ENCODE data around the gene ONECUT3.

GRCh38 chr19:1728816-1729567 is 24.3 kb upstream of the ONECUT3 start:
- TF ChIP-seq, protein P1, sequence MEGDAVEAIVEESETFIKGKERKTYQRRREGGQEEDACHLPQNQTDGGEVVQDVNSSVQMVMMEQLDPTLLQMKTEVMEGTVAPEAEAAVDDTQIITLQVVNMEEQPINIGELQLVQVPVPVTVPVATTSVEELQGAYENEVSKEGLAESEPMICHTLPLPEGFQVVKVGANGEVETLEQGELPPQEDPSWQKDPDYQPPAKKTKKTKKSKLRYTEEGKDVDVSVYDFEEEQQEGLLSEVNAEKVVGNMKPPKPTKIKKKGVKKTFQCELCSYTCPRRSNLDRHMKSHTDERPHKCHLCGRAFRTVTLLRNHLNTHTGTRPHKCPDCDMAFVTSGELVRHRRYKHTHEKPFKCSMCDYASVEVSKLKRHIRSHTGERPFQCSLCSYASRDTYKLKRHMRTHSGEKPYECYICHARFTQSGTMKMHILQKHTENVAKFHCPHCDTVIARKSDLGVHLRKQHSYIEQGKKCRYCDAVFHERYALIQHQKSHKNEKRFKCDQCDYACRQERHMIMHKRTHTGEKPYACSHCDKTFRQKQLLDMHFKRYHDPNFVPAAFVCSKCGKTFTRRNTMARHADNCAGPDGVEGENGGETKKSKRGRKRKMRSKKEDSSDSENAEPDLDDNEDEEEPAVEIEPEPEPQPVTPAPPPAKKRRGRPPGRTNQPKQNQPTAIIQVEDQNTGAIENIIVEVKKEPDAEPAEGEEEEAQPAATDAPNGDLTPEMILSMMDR (IDR thresholded peaks at IDR 0.05; ENCODE audit: low read depth, low read length), result no peak
- TF ChIP-seq EZH2phosphoT487 (IDR thresholded peaks at IDR 0.05; ENCODE audit: low read depth), result no peak
